ENCODE measurements around the gene TMEM86B. TPM values are rescaled to one million over a fixed set of nuclear protein-coding genes. Genes with fewer than 3 reads are reported as not detected.

Gene TMEM86B
- total RNA-seq, 2 experiments from 2014 or later = 11.7 to 11.8 TPM

GRCh38 chr19:55240713-55241020 lies 12.1 kb upstream of the TMEM86B start:
- no peak for TF ChIP-seq CTCF (IDR thresholded peaks at IDR 0.05)
- CTCF ChIA-PET = no interaction called here
- Histone ChIP-seq H3K27ac (ENCODE audit: low read depth in 1 of 2, low read length in 2 of 2) (no peak overlapping the region), H3K36me3 (ENCODE audit: insufficient read depth, low read length) (peaks cover 94% of the 10 kb centered on the region), H3K9me3 (ENCODE audit: control insufficient read depth in 1 of 2, insufficient read depth in 1 of 2, low read length in 2 of 2) (no peaks in the 10 kb centered on the region), H3K4me1 (ENCODE audit: insufficient read depth, low read length) (peaks cover 2% of the 10 kb centered on the region), H3K27me3 (ENCODE audit: control insufficient read depth in 1 of 2, insufficient read depth in 2 of 2, low read length in 2 of 2) (no peaks in the 10 kb centered on the region), H3K4me3 (ENCODE audit: low read length) (no peak overlapping the region)
- Mint-ChIP-seq H3K9me3 (no peaks in the 10 kb centered on the region), H3K36me3 (ENCODE audit: low read depth) (peaks cover 74% of the 10 kb centered on the region), H3K4me1 (ENCODE audit: low read depth) (no peaks in the 10 kb centered on the region), H3K27me3 (no peaks in the 10 kb centered on the region), H3K4me3 (no peak overlapping the region), H3K27ac (no peak overlapping the region)
- ATAC-seq (ENCODE audit: poor library complexity) (no peak), DNase-seq (no peak)
- intact Hi-C loops (cut with DNase I, micrococcal nuclease) = no loop called here
- POLR2A ChIA-PET = interaction anchor here (0.8 to 1.7 kb wide), 2 partner anchors 13 to 19 kb away, joined by 3 to 4 read pairs; partner anchors contain the start of gene PPP6R1

- Histone ChIP-seq H3K4me1 (ENCODE audit: insufficient read depth, low read length) (no peaks in the 10 kb centered on the region), H3K9me3 (ENCODE audit: control insufficient read depth in 1 of 2, insufficient read depth in 1 of 2, low read length in 2 of 2) (no peaks in the 10 kb centered on the region), H3K4me3 (ENCODE audit: low read length) (no peak overlapping the region), H3K27me3 (ENCODE audit: control insufficient read depth in 1 of 2, insufficient read depth in 2 of 2, low read length in 2 of 2) (no peaks in the 10 kb centered on the region), H3K36me3 (ENCODE audit: insufficient read depth, low read length) (peaks cover 85% of the 10 kb centered on the region), H3K27ac (ENCODE audit: low read depth in 1 of 2, low read length in 2 of 2) (no peak overlapping the region)
- ChIA-PET POLR2A (no interaction called here), CTCF (no interaction called here)
- intact Hi-C loops (cut with DNase I, micrococcal nuclease) = no loop called here
- TF ChIP-seq CTCF (IDR thresholded peaks at IDR 0.05) = no peak
- DNase-seq (no peak), ATAC-seq (ENCODE audit: poor library complexity) (no peak)
- H3K4me1 Mint-ChIP-seq (ENCODE audit: low read depth) = no peaks in the 10 kb centered on the region
- H3K27me3 Mint-ChIP-seq = no peaks in the 10 kb centered on the region
- H3K9me3 Mint-ChIP-seq = no peaks in the 10 kb centered on the region
- peaks cover 76% of the 10 kb centered on the region for H3K36me3 Mint-ChIP-seq (ENCODE audit: low read depth)
- H3K4me3 Mint-ChIP-seq = no peak overlapping the region
- H3K27ac Mint-ChIP-seq = no peak overlapping the region
These were observed 10.4 kb upstream of the TMEM86B start for GRCh38 chr19:55239004-55239403.

GRCh38 chr19:55238030-55238429 lies 9.5 kb upstream of the TMEM86B start:
- Histone ChIP-seq H3K4me1 (ENCODE audit: insufficient read depth, low read length) (no peaks in the 10 kb centered on the region), H3K4me3 (ENCODE audit: low read length) (no peak overlapping the region), H3K27me3 (ENCODE audit: control insufficient read depth in 1 of 2, insufficient read depth in 2 of 2, low read length in 2 of 2) (no peaks in the 10 kb centered on the region), H3K36me3 (ENCODE audit: insufficient read depth, low read length) (peaks cover 85% of the 10 kb centered on the region), H3K27ac (ENCODE audit: low read depth in 1 of 2, low read length in 2 of 2) (no peak overlapping the region), H3K9me3 (ENCODE audit: control insufficient read depth in 1 of 2, insufficient read depth in 1 of 2, low read length in 2 of 2) (no peaks in the 10 kb centered on the region)
- intact Hi-C loops (cut with DNase I, micrococcal nuclease) = no loop called here
- DNase-seq (no peak), ATAC-seq (ENCODE audit: poor library complexity) (no peak)
- ChIA-PET CTCF (no interaction called here), POLR2A (no interaction called here)
- Mint-ChIP-seq H3K36me3 (ENCODE audit: low read depth) (peaks cover 76% of the 10 kb centered on the region), H3K27ac (no peak overlapping the region), H3K9me3 (no peaks in the 10 kb centered on the region), H3K4me1 (ENCODE audit: low read depth) (no peaks in the 10 kb centered on the region), H3K27me3 (no peaks in the 10 kb centered on the region), H3K4me3 (no peak overlapping the region)
- TF ChIP-seq CTCF (IDR thresholded peaks at IDR 0.05) = no peak
